KMS-11 (cell line): ENCODE measurements around the gene BRSK2.

Experiments used
- H2AFZ ChIP-seq: fragments of 200-600 bp; sonication (generic); 2 replicates; pipeline ENCODE4 v1.6.1; 2016; ENCODE audit warnings: antibody characterized with exemption, mixed run types, low read depth
- H3K27ac ChIP-seq: fragments of 200-600 bp; sonication (generic); 2 replicates; pipeline ENCODE4 v1.6.1; 2016; ENCODE audit warnings: mild to moderate bottlenecking, mixed run types
- H3K27me3 ChIP-seq: fragments of 200-600 bp; sonication (generic); 2 replicates; pipeline ENCODE4 v1.6.1; 2017; ENCODE audit warnings: mild to moderate bottlenecking, low read depth, mixed run types, moderate library complexity; ENCODE audit not compliant: insufficient read depth
- H3K36me3 ChIP-seq: fragments of 200-600 bp; sonication (generic); 2 replicates; pipeline ENCODE4 v1.6.1; 2017; ENCODE audit warnings: mild to moderate bottlenecking, mixed run types; ENCODE audit not compliant: insufficient read depth
- H3K4me1 ChIP-seq: fragments of 200-600 bp; sonication (generic); 2 replicates; pipeline ENCODE4 v1.6.1; 2016; ENCODE audit warnings: mild to moderate bottlenecking, low read depth, mixed run types; ENCODE audit not compliant: poor library complexity, severe bottlenecking
- H3K4me2 ChIP-seq: fragments of 200-600 bp; sonication (generic); 2 replicates; pipeline ENCODE4 v1.7.0; 2016; ENCODE audit warnings: mild to moderate bottlenecking, mixed run types
- H3K4me3 ChIP-seq: fragments of 200-600 bp; sonication (generic); IDR thresholded peaks from 2 replicates; pipeline ENCODE4 v1.6.1; 2017; ENCODE audit warnings: low read depth, low read length, mixed read lengths; ENCODE audit not compliant: insufficient read depth
- H3K79me2 ChIP-seq: fragments of 200-600 bp; sonication (generic); 2 replicates; pipeline ENCODE4 v1.6.1; 2016; ENCODE audit warnings: low read depth, mixed run types; ENCODE audit not compliant: insufficient read depth
- H3K9ac ChIP-seq: fragments of 200-600 bp; sonication (generic); 2 replicates; pipeline ENCODE4 v1.6.1; 2016; ENCODE audit warnings: mild to moderate bottlenecking, mixed run types
- H4K20me1 ChIP-seq: fragments of 200-600 bp; sonication (generic); 2 replicates; pipeline ENCODE4 v1.6.1; 2016; ENCODE audit warnings: mild to moderate bottlenecking, mixed run types; ENCODE audit not compliant: insufficient read depth
- TF ChIP-seq, protein P1 (sequence below): fragments of 200-600 bp; sonication (generic); conservative IDR thresholded peaks from 2 replicates; pipeline ENCODE4 v1.6.1; 2017; ENCODE audit warnings: low read depth, mild to moderate bottlenecking, antibody characterized with exemption, low read length, moderate library complexity, mixed read lengths

BRSK2 gene

DNA sequence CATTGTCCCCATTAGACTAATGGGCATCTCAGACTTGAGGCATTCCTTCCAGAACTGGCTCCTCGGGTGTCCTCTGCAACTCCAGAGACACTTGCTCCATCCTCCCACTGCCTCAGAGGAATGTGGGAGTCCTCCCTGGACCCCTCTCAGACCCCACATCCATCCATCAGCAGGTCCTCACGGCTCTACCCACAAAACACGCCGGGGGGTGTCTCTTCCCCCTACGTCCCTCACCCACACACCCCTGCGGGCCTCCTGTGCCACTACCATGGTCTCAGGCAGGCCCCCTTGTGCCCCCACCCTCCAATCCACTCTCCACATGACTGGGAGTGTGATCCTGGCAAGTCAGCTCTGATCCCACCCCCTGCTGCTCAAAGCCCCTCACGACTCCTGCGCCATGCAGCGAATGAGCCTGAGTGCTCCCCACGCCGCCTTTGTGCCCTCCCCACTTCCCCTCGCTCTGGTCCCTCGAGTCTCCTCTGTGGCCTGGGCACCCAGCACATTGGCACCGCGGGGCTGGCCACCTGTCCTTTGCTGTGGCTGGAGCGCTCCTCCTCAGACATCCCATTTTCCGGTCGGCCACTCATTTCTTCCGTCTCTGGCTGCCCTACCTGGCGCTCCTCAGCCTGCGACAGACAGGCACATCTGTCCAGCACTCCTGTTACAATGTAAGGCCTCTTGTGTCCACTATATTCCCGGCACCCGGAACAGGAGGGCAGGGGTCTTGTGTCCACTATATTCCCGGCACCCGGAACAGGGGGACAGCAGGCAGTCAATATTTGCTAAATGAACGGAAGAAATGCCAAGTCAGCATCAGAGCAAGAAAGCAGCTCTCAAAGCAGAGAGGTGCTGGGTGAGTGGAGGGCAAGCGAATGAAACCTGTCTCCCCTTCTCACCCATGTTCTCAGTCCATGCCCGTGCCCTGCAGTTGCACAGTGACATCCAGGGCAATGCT is 111.0 kb downstream of the BRSK2 start:
- no peak overlapping the region for H2AFZ ChIP-seq
- no peaks in the 10 kb centered on the region for H4K20me1 ChIP-seq
- no peak overlapping the region for H3K27ac ChIP-seq
- H3K79me2 ChIP-seq = no peaks in the 10 kb centered on the region
- H3K9ac ChIP-seq = no peak overlapping the region
- TF ChIP-seq, protein P1, sequence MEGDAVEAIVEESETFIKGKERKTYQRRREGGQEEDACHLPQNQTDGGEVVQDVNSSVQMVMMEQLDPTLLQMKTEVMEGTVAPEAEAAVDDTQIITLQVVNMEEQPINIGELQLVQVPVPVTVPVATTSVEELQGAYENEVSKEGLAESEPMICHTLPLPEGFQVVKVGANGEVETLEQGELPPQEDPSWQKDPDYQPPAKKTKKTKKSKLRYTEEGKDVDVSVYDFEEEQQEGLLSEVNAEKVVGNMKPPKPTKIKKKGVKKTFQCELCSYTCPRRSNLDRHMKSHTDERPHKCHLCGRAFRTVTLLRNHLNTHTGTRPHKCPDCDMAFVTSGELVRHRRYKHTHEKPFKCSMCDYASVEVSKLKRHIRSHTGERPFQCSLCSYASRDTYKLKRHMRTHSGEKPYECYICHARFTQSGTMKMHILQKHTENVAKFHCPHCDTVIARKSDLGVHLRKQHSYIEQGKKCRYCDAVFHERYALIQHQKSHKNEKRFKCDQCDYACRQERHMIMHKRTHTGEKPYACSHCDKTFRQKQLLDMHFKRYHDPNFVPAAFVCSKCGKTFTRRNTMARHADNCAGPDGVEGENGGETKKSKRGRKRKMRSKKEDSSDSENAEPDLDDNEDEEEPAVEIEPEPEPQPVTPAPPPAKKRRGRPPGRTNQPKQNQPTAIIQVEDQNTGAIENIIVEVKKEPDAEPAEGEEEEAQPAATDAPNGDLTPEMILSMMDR = no peak
- H3K4me3 ChIP-seq = no peak overlapping the region
- H3K4me2 ChIP-seq = no peak overlapping the region
- H3K36me3 ChIP-seq = no peaks in the 10 kb centered on the region
- no peaks in the 10 kb centered on the region for H3K4me1 ChIP-seq
- no peaks in the 10 kb centered on the region for H3K27me3 ChIP-seq

DNA sequence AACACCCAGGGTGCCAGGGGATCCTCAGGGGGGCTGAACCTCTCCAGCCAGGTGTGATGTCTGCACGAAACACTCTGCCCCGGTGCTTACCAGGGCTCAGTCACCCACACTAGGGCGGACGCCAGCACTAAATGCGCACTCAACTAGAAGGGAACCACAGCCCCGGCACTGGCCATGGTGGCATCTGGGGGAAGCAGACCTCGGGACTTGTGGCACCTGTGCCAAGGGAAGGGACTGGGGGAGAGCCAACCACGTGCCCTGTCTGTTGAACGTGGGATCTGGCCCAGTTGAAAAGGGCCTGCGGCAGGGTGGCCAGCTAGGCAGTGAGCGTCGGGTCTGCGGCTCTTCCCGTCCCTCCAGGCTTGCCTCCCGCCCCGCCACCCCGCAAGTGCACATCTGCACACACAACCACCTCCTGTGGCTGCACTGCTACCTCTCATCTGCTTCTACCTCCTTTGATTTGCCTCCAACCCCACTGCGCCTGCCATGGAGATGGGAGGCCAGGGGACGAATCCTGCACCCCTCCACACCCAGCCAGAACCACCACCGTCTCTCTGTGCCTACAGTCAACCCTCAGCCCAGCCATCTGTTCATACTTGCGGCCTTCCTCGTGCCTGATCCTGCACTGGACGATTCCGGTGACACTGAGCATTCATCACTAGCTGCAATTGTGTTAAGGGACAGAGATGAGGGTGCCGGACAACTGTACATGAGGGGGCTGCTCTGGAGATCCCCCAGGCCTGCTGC is 111.9 kb downstream of the BRSK2 start:
- Histone ChIP-seq H3K4me1 (no peaks in the 10 kb centered on the region), H3K4me2 (no peak overlapping the region), H3K9ac (no peak overlapping the region), H3K27me3 (no peaks in the 10 kb centered on the region), H3K36me3 (no peaks in the 10 kb centered on the region), H3K4me3 (no peak overlapping the region), H3K27ac (no peak overlapping the region), H4K20me1 (no peaks in the 10 kb centered on the region), H2AFZ (no peak overlapping the region), H3K79me2 (no peaks in the 10 kb centered on the region)
- TF ChIP-seq, protein P1 = no peak

DNA sequence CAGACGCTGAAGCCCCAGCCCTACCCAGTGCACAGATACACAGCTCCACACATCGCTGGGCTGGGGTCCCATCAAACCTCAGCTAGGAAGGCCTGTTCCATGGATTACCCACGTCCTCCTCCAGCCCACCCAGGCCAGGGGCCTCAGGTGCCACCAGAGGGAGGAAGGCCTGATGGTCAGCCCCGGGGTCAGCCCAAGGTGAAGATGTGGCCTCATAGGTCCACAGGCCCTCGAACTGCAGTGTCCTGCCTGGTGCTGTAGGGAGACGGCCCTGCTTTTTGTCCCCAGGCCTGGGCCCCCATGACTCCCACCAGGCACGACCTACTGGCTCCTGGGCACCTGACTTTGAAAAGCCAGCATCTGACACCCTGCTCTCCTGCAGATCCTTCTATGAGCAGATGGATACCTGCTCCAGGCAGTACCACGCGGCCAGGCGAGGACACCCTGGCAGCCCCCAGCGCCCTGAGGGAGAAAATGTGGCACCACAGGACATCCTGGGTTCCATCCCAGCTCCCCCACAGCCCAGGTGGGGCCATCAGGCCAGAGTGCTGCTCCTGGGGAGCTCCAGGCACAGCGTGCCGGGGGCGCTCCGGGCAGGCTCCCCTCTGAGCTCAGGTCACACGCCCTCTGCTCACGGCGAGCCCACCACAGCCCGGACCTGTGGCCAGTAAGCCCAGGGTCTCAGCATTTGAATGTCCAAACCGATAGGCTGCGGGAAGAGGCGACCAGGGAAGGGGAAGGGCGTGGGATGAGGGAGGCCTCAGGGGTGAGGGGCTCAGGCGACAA is 112.6 kb downstream of the BRSK2 start:
- Histone ChIP-seq H3K9ac (no peak overlapping the region), H3K36me3 (no peaks in the 10 kb centered on the region), H3K4me1 (no peaks in the 10 kb centered on the region), H3K4me2 (no peak overlapping the region), H3K27me3 (no peaks in the 10 kb centered on the region), H3K27ac (no peak overlapping the region), H3K4me3 (no peak overlapping the region), H4K20me1 (no peaks in the 10 kb centered on the region), H3K79me2 (no peaks in the 10 kb centered on the region), H2AFZ (no peak overlapping the region)
- TF ChIP-seq, protein P1 = no peak

DNA sequence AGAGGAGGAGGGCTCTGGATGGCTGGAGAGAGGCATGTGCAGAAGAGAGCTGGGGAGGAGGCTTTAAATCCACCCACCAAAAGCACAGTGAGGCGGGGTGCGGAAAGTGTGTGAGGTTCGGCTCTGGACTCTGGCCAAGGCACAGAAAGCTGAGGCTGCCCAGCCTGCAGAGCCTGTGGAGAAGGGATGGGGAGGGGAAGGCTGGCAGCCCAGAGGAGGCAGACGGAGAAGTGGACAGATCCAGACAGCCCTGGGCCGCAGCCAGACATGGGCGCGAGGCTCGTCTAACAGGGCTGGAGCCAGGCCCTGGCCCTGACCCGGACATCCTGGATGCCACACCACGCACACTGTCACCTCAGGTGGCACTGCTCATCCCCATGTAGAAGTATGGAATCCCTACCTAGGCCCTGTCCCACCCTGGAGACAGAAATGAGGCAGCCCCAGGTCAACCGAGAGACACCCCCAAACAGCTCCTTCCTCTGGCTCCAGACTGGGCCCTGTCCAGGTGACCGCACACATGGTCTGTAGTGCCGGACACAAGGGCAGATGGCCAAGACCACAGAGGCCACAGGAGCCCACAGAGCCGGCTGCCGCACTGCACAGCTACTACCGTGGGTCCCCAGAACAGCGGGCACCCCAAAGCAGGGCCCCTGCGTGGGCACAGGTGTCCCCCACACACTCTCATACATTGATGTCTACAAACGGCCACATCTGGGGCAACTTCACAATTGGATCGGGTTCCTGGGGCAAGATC is 113.4 kb downstream of the BRSK2 start:
- Histone ChIP-seq H3K79me2 (no peaks in the 10 kb centered on the region), H4K20me1 (no peaks in the 10 kb centered on the region), H3K4me2 (no peak overlapping the region)

More for the DNA sequence above, 113.4 kb downstream of the BRSK2 start:
- Histone ChIP-seq H3K4me3 (no peak overlapping the region), H3K27me3 (no peaks in the 10 kb centered on the region), H3K27ac (no peak overlapping the region), H3K4me1 (no peaks in the 10 kb centered on the region), H3K9ac (no peak overlapping the region), H2AFZ (no peak overlapping the region), H3K36me3 (no peaks in the 10 kb centered on the region)
- TF ChIP-seq, protein P1 = no peak
